LNCaP clone FGC (cell line): ENCODE measurements around the gene GNAQ.

Experiments
- DNase-seq: peaks from one replicate; pipeline ENCODE4 v3.0.0-alpha.2; 2011; ENCODE audit warnings: low read depth
- H3K4me3 ChIP-seq: 2 replicates; pipeline ENCODE4 v1.5.1; 2011; ENCODE audit warnings: mild to moderate bottlenecking, low read depth, low read length, control low read depth
- TF ChIP-seq, protein P1 (sequence below): IDR thresholded peaks from 2 replicates; pipeline ENCODE4 v1.5.1; 2012; ENCODE audit warnings: mild to moderate bottlenecking; ENCODE audit not compliant: control insufficient read depth, insufficient read depth; ENCODE audit errors: extremely low read depth

GNAQ gene

DNA sequence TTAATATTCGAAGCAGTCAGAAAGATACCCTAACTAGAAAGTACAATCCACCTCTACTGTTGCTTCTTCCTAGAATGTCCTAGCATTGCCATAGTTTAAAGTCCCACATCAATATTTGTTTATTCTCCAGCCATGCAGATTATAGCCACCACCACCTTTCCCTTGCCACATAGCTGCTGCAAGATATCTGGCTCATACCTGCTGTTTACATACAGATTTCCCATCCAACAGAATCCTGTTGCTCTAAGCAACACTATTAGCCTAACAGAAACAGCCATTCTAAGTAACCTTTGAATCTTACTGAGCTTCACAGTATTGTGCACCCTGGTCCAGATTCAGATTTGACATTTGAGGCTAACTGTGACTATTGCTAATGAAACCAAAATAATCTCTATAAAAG is 45.6 kb downstream of the GNAQ start:
- TF ChIP-seq, protein P1, sequence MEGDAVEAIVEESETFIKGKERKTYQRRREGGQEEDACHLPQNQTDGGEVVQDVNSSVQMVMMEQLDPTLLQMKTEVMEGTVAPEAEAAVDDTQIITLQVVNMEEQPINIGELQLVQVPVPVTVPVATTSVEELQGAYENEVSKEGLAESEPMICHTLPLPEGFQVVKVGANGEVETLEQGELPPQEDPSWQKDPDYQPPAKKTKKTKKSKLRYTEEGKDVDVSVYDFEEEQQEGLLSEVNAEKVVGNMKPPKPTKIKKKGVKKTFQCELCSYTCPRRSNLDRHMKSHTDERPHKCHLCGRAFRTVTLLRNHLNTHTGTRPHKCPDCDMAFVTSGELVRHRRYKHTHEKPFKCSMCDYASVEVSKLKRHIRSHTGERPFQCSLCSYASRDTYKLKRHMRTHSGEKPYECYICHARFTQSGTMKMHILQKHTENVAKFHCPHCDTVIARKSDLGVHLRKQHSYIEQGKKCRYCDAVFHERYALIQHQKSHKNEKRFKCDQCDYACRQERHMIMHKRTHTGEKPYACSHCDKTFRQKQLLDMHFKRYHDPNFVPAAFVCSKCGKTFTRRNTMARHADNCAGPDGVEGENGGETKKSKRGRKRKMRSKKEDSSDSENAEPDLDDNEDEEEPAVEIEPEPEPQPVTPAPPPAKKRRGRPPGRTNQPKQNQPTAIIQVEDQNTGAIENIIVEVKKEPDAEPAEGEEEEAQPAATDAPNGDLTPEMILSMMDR, result no peak
- H3K4me3 ChIP-seq, result no peak overlapping the region
- DNase-seq, result no peak

DNA sequence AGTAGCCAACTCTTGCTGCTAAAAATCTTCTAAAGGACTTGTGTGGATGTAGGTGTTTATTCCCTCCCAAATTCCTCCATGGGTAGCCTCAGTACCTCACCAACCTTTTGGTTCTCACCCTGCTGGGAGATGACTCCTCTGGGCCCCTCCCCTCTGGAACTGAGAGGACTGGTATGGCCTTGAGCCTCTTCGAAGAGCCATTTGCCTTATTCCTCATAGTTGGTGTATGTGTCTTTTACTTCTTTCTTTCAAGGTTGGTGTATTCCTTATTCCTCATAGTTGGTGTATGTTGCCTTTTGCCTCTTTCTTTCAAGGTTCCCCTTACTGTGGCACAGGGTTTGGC is 48.3 kb downstream of the GNAQ start:
- no peak for DNase-seq
- TF ChIP-seq, protein P1, result no peak
- no peak overlapping the region for H3K4me3 ChIP-seq

DNA sequence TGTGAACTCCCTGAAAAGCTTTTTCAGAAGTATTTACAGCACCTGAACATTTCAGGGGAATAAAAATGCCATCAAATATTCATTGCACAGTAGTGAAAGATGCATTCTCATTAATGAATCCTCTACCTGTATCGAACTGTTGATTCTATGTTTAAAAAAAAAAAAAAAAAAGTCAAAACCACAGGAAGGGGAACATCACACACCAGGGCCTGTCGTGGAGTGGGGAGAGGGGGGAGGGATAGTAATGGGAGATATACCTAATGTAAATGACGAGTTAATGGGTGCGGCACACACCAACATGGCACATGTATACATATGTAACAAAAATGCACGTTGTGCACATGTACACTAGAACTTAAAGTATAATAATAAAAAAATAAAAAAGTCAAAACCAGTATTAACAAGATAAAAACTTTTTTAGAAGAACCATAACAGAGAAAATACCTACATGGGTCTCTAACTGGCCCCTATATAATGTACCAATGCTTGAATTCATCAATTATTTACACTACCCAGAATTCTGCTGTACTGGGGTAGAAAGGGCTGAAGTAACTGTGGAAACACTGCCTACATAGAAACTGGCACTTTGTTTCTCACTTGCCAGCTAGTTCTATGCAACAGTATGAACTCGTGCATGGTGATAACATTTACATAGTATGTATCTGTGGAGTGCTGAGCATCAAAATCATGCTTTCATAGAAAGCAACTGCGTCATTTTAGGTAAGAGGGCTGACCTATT is 48.9 kb downstream of the GNAQ start:
- H3K4me3 ChIP-seq, result no peak overlapping the region
- TF ChIP-seq, protein P1, result no peak
- DNase-seq, result no peak

DNA sequence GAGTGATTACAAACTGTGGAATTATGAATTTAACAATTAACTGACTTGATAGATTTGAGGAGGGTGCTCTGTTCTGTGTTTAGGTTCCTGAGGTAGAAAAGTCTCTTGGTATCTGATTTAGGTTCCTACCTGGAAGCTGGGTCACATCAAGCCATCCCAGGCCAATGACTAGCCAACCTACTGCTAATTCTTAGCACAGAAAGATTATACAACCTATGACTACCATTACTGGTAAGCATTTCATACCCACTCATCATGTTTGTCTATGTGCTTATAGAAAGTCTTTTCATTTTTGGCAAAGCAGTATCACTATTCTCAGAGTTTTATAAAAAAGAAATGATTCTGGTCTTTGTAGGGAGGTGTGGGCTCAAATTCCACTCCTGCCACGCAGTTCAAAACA is 49.7 kb downstream of the GNAQ start:
- TF ChIP-seq, protein P1, result no peak
- no peak overlapping the region for H3K4me3 ChIP-seq
- no peak for DNase-seq

DNA sequence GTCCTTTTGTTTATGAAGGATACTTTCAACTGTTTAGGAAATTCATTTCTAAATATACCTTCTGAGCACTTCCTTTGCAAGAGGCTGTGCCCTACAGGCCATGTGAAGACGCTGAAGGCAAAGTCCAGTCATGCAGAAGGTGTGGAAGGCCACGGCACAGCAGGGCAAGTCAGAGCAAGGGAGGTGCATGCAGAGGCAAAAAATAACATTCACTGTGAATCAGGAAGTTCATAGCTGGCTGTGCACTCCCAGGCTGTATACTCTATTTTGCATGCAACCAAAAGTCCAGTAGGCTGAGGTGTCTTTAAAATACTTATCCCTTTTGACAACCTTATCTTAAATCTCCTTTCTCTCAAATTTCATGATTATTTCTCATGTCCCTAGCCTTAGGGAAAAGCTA is 50.3 kb downstream of the GNAQ start:
- TF ChIP-seq, protein P1, result no peak
- DNase-seq, result no peak
- no peak overlapping the region for H3K4me3 ChIP-seq

DNA sequence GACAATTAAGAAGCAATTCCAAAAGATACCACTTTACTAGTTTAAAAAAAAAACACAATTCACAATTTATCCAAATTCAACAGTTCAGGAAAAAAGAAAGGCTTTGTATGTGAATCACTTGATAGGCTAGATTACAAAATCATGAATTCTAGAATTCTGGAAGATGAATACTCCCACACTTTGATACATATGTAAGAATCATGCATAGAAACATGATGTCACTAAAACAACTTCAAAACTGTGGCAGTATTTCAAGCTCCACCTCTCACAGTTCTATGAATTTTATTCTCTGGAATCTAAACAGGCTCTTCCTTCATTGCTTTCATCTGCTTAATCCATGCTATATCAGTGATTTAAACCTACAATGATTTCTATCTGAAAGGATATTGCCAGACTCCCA is 51.0 kb downstream of the GNAQ start:
- no peak for DNase-seq
- TF ChIP-seq, protein P1, result no peak
- no peak overlapping the region for H3K4me3 ChIP-seq
